Measurements from ENCODE around the gene GSG1.

GRCh38 chr12:13060581-13060980 lies 42.9 kb downstream of the GSG1 start:
- TF ChIP-seq ARNT (IDR thresholded peaks at IDR 0.05) = no peak
- TF ChIP-seq ELF4 (IDR thresholded peaks at IDR 0.05) = no peak
- TF ChIP-seq SP1 (IDR thresholded peaks at IDR 0.05) = no peak
- TF ChIP-seq SUZ12 (IDR thresholded peaks at IDR 0.05) = no peak
- TF ChIP-seq FOXA1 (IDR thresholded peaks at IDR 0.05) = no peak
- TF ChIP-seq BHLHE40 (IDR thresholded peaks at IDR 0.05; ENCODE audit: borderline replicate concordance) = no peak
- TF ChIP-seq TARDBP (IDR thresholded peaks at IDR 0.05) = no peak
- no peak for TF ChIP-seq FOXM1 (IDR thresholded peaks at IDR 0.05; ENCODE audit: borderline replicate concordance)

All from HEK293T (cell line).